Fibroblast of peridontal ligament (primary cell): ENCODE measurements around the gene DPYSL4.
"Not testable (repeated sequence)": the region's sequence is repeated elsewhere in the genome, so short reads cannot be mapped to it uniquely, and the experiment has no call there.

Experiments
- DNase-seq: peaks from one replicate; pipeline ENCODE4 v3.0.0-alpha.2; 2010; ENCODE audit errors: extremely low read depth

Gene DPYSL4

GRCh38 chr10:132207536-132208461, 21.1 kb downstream of the DPYSL4 start:
- DNase-seq: no peak

- no peak for DNase-seq
Observed at GRCh38 chr10:132208462-132209050, 21.8 kb downstream of the DPYSL4 start.

GRCh38 chr10:132209130-132209529, 22.4 kb downstream of the DPYSL4 start:
- DNase-seq: peak; percentile 6

GRCh38 chr10:132209978-132210530, 23.3 kb downstream of the DPYSL4 start:
- DNase-seq: no peak

GRCh38 chr10:132210766-132211165, 24.0 kb downstream of the DPYSL4 start:
- no peak for DNase-seq

- no peak for DNase-seq
Observed at GRCh38 chr10:132211246-132211645, 24.5 kb downstream of the DPYSL4 start.

- no peak for DNase-seq
Observed at GRCh38 chr10:132212816-132213215, 26.1 kb downstream of the DPYSL4 start.

GRCh38 chr10:132213917-132214316, 27.2 kb downstream of the DPYSL4 start:
- no peak for DNase-seq

GRCh38 chr10:132216441-132216840, 29.7 kb downstream of the DPYSL4 start:
- DNase-seq: not testable (repeated sequence)

- DNase-seq: no peak
Observed at GRCh38 chr10:132219486-132219885, 32.7 kb downstream of the DPYSL4 start.

- no peak for DNase-seq
Observed at GRCh38 chr10:132220061-132220460, 33.3 kb downstream of the DPYSL4 start.

GRCh38 chr10:132220996-132221395, 34.2 kb downstream of the DPYSL4 start:
- DNase-seq: not testable (repeated sequence)

GRCh38 chr10:132222726-132223125, 36.0 kb downstream of the DPYSL4 start:
- DNase-seq: no peak

- peak; percentile 71 for DNase-seq
Observed at GRCh38 chr10:132223156-132223590, 36.4 kb downstream of the DPYSL4 start.

GRCh38 chr10:132223611-132224342, 37.0 kb downstream of the DPYSL4 start:
- no peak for DNase-seq

GRCh38 chr10:132224343-132225072, 37.8 kb downstream of the DPYSL4 start:
- no peak for DNase-seq

- DNase-seq: no peak
Observed at GRCh38 chr10:132225073-132225848, 38.5 kb downstream of the DPYSL4 start.

GRCh38 chr10:132225849-132226205, 39.1 kb downstream of the DPYSL4 start:
- no peak for DNase-seq

GRCh38 chr10:132226586-132227405, 40.0 kb downstream of the DPYSL4 start:
- no peak for DNase-seq
